ENCODE measurements around the gene SOX8. TPM values are rescaled to one million over a fixed set of nuclear protein-coding genes. Genes with fewer than 3 reads are reported as not detected.

SOX8 gene
- total RNA-seq, 1 donor from 2014 or later: 0.27 TPM

DNA sequence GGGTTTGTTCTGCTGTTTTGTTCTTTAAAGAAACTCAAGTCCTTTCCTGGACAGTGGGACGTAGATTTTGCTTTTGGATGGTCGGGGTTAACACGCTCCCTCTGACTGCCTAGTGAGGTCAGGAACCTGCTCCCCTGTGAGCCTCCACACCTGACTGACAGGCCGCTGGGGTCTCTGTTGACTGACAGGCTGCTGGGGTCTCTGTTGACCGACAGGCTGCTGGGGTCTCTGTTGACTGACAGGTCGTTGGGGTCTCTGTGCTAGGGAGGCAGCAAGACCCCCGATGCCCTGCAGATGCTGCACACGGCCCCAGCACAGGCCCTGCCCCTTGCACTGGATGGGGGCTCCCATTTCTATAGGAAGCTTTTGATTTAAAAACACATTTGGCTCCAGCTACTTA lies 44.3 kb upstream of the SOX8 start:
- no peak for DNase-seq (ENCODE audit: extremely low spot score, unreplicated experiment)
- Mint-ChIP-seq H3K9me3 (ENCODE audit: unreplicated experiment) (peaks cover 16% of the 10 kb centered on the region), H3K4me3 (ENCODE audit: unreplicated experiment) (no peak overlapping the region), H3K4me1 (ENCODE audit: unreplicated experiment) (no peaks in the 10 kb centered on the region), H3K27me3 (ENCODE audit: unreplicated experiment) (no peaks in the 10 kb centered on the region), H3K36me3 (ENCODE audit: unreplicated experiment) (peaks cover 34% of the 10 kb centered on the region), H3K27ac (ENCODE audit: unreplicated experiment) (no peak overlapping the region)
- TF ChIP-seq, protein P1, sequence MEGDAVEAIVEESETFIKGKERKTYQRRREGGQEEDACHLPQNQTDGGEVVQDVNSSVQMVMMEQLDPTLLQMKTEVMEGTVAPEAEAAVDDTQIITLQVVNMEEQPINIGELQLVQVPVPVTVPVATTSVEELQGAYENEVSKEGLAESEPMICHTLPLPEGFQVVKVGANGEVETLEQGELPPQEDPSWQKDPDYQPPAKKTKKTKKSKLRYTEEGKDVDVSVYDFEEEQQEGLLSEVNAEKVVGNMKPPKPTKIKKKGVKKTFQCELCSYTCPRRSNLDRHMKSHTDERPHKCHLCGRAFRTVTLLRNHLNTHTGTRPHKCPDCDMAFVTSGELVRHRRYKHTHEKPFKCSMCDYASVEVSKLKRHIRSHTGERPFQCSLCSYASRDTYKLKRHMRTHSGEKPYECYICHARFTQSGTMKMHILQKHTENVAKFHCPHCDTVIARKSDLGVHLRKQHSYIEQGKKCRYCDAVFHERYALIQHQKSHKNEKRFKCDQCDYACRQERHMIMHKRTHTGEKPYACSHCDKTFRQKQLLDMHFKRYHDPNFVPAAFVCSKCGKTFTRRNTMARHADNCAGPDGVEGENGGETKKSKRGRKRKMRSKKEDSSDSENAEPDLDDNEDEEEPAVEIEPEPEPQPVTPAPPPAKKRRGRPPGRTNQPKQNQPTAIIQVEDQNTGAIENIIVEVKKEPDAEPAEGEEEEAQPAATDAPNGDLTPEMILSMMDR (IDR thresholded peaks at IDR 0.05): no peak

DNA sequence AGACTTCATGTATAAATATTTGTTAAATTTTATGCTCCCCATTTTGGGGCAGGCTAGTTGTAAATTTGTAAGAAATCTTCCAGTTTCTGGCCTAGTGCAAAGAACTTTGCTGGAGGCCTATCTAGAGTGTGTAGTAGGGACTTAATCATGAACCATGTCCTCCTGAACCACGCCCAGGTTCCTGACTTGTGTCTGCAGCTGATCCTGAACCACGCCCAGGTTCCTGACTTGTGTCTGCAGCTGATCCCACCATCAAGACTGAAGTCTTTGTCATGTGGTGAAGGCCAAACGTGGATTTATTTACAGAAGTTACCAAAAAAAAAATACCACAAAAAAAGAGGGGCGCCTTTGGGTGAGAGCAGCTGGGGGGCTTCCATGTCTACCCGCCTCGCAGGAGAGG lies 43.8 kb upstream of the SOX8 start:
- Mint-ChIP-seq H3K36me3 (ENCODE audit: unreplicated experiment) (peaks cover 35% of the 10 kb centered on the region), H3K9me3 (ENCODE audit: unreplicated experiment) (peaks cover 20% of the 10 kb centered on the region), H3K4me3 (ENCODE audit: unreplicated experiment) (no peak overlapping the region), H3K4me1 (ENCODE audit: unreplicated experiment) (no peaks in the 10 kb centered on the region), H3K27me3 (ENCODE audit: unreplicated experiment) (no peaks in the 10 kb centered on the region), H3K27ac (ENCODE audit: unreplicated experiment) (no peak overlapping the region)
- no peak for DNase-seq (ENCODE audit: extremely low spot score, unreplicated experiment)
- TF ChIP-seq, protein P1 (IDR thresholded peaks at IDR 0.05): no peak

DNA sequence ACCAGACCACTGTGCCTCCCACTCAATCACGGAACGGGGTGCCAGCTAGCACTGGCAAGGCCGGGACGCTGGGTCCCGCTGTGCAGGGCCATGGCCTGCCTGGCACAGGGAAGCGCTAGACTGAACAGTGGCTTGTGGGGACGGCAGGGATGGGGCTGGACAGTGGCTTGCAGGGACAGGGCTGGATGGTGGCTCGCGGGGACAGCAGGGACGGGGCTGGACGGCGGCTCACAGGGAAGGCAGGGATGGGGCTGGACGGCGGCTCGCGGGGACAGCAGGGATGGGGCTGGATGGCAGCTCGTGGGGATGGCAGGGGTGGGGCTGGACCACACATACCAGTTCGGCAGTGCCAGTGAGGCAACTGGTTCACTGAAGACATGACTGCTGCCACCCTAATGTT lies 43.4 kb upstream of the SOX8 start:
- Mint-ChIP-seq H3K4me3 (ENCODE audit: unreplicated experiment) (no peak overlapping the region), H3K4me1 (ENCODE audit: unreplicated experiment) (no peaks in the 10 kb centered on the region), H3K27me3 (ENCODE audit: unreplicated experiment) (no peaks in the 10 kb centered on the region), H3K27ac (ENCODE audit: unreplicated experiment) (no peak overlapping the region), H3K9me3 (ENCODE audit: unreplicated experiment) (peaks cover 22% of the 10 kb centered on the region), H3K36me3 (ENCODE audit: unreplicated experiment) (peaks cover 35% of the 10 kb centered on the region)
- DNase-seq (ENCODE audit: extremely low spot score, unreplicated experiment): no peak
- TF ChIP-seq, protein P1 (IDR thresholded peaks at IDR 0.05): no peak

DNA sequence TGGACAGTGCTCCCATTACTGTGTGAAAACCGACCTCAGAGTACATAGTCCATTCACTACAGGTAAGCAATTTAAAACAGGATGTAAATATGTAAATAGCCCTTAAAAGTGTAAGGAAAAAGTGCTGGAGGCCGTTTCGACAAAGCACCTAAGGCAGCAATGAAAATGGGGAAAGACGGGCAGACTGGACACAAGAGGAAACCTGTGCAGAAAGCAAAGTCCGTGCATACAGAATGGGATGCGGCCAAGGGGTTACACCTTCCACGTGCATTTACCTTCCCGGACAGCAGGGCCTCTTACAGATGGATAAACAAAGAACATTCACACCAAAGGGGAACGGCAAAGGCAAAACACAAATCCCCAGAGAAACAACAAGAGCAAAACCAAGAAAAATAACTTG lies 42.8 kb upstream of the SOX8 start:
- no peaks in the 10 kb centered on the region for H3K27me3 Mint-ChIP-seq (ENCODE audit: unreplicated experiment)
- TF ChIP-seq, protein P1 (IDR thresholded peaks at IDR 0.05): no peak
- peaks cover 24% of the 10 kb centered on the region for H3K9me3 Mint-ChIP-seq (ENCODE audit: unreplicated experiment)
- H3K4me1 Mint-ChIP-seq (ENCODE audit: unreplicated experiment): no peaks in the 10 kb centered on the region
- H3K36me3 Mint-ChIP-seq (ENCODE audit: unreplicated experiment): peaks cover 36% of the 10 kb centered on the region
- H3K4me3 Mint-ChIP-seq (ENCODE audit: unreplicated experiment): no peak overlapping the region
- H3K27ac Mint-ChIP-seq (ENCODE audit: unreplicated experiment): no peak overlapping the region
- no peak for DNase-seq (ENCODE audit: extremely low spot score, unreplicated experiment)

DNA sequence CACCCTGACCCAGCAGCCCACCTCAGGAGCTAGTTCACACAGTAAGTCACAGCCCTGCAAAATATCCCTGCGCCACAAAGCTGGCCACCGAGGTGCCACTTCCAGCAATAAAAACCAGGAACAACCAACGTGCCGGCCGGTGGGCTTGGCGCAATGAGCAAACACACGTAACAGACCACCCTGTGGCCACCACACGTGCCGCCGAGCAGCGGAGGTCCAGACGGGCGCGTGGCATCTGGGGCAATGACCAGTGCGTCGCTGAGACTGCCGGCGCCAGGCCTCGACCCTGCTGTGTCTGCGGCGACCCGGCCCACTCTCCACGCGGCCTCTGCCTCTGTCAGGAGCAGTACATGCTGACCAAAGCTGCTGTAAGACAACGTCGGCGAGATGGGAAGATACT lies 42.3 kb upstream of the SOX8 start:
- DNase-seq (ENCODE audit: extremely low spot score, unreplicated experiment): no peak
- Mint-ChIP-seq H3K27me3 (ENCODE audit: unreplicated experiment) (no peaks in the 10 kb centered on the region), H3K9me3 (ENCODE audit: unreplicated experiment) (peaks cover 28% of the 10 kb centered on the region), H3K4me1 (ENCODE audit: unreplicated experiment) (no peaks in the 10 kb centered on the region), H3K36me3 (ENCODE audit: unreplicated experiment) (peaks cover 42% of the 10 kb centered on the region), H3K27ac (ENCODE audit: unreplicated experiment) (no peak overlapping the region), H3K4me3 (ENCODE audit: unreplicated experiment) (no peak overlapping the region)
- TF ChIP-seq, protein P1 (IDR thresholded peaks at IDR 0.05): no peak
